ENCODE data around the gene MPPED2. TPM values are rescaled to one million over a fixed set of nuclear protein-coding genes. Genes with fewer than 3 reads are reported as not detected.

The MPPED2 gene
- total RNA-seq, 1 experiment from 2014 or later, result not detected

DNA sequence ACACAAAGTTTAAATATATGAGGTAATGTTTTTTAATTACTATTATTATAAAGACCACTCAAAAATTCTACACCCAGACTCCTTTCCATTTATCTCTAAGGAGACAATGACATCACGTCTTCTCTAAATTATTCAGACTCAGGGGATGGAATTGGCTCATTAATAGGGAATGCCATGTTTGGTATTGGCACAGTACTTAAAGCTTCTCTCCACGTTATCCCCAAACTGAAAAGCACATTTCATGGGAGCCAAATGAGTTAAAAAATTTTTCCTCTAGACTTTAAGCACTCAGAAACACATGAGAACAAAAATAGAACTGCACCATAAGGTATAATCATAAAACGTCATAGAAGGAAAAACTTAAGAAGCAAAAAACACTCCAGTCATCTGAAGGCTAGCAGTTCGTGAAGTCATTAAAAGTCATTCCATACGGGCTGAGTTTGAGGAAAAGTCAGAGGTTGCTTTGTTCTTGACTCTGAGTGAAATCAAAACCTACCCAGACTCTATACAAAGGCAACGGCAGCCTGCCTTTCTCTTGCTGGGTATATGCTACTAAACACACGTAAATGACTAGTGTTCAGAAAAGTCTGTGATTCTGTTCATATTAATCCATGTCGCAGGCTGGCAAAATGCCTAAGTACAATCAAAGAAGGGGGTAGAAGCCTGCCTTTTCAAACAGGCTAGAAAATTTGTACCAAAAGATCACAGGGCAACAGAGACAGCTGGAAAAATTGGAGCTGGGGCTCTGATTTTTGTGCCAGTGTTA, 8.7 kb upstream of the MPPED2 start:
- H2AFZ ChIP-seq (ENCODE audit: low read depth, low read length, poor library complexity, severe bottlenecking), result no peak overlapping the region
- H3K27ac ChIP-seq (ENCODE audit: low read depth, low read length), result no peak overlapping the region
- no peaks in the 10 kb centered on the region for H3K79me2 ChIP-seq (ENCODE audit: insufficient read depth, low read length)
- TF ChIP-seq ZBTB33 (IDR thresholded peaks at IDR 0.05; ENCODE audit: extremely low read depth, insufficient replicate concordance, low read length) (no peak), YY1 (IDR thresholded peaks at IDR 0.05; ENCODE audit: extremely low read depth, insufficient replicate concordance, low read depth, low read length) (no peak), ATF3 (IDR thresholded peaks at IDR 0.05) (no peak), EZH2phosphoT487 (IDR thresholded peaks at IDR 0.05; ENCODE audit: borderline replicate concordance) (no peak), ELF1 (IDR thresholded peaks at IDR 0.05; ENCODE audit: borderline replicate concordance, low read depth) (no peak), CBX3 (IDR thresholded peaks at IDR 0.05; ENCODE audit: low read depth) (no peak), JUND (IDR thresholded peaks at IDR 0.05) (no peak), EZH2 (IDR thresholded peaks at IDR 0.05) (no peak), TCF7L2 (IDR thresholded peaks at IDR 0.05; ENCODE audit: borderline replicate concordance, extremely low read depth, insufficient read depth, insufficient read length) (no peak), MAX (IDR thresholded peaks at IDR 0.05) (no peak), FOSL1 (IDR thresholded peaks at IDR 0.05; ENCODE audit: low read depth) (no peak), POLR2A (IDR thresholded peaks at IDR 0.05; ENCODE audit: borderline replicate concordance, extremely low read depth, insufficient read depth, insufficient read length) (no peak), SIN3A (IDR thresholded peaks at IDR 0.05; ENCODE audit: low read depth) (no peak), CEBPB (IDR thresholded peaks at IDR 0.05; ENCODE audit: low read depth) (no peak)
- TF ChIP-seq, protein P1, sequence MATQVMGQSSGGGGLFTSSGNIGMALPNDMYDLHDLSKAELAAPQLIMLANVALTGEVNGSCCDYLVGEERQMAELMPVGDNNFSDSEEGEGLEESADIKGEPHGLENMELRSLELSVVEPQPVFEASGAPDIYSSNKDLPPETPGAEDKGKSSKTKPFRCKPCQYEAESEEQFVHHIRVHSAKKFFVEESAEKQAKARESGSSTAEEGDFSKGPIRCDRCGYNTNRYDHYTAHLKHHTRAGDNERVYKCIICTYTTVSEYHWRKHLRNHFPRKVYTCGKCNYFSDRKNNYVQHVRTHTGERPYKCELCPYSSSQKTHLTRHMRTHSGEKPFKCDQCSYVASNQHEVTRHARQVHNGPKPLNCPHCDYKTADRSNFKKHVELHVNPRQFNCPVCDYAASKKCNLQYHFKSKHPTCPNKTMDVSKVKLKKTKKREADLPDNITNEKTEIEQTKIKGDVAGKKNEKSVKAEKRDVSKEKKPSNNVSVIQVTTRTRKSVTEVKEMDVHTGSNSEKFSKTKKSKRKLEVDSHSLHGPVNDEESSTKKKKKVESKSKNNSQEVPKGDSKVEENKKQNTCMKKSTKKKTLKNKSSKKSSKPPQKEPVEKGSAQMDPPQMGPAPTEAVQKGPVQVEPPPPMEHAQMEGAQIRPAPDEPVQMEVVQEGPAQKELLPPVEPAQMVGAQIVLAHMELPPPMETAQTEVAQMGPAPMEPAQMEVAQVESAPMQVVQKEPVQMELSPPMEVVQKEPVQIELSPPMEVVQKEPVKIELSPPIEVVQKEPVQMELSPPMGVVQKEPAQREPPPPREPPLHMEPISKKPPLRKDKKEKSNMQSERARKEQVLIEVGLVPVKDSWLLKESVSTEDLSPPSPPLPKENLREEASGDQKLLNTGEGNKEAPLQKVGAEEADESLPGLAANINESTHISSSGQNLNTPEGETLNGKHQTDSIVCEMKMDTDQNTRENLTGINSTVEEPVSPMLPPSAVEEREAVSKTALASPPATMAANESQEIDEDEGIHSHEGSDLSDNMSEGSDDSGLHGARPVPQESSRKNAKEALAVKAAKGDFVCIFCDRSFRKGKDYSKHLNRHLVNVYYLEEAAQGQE (IDR thresholded peaks at IDR 0.05; ENCODE audit: low read depth), result no peak
- H3K4me3 ChIP-seq (replicated peaks in 1 of 2; ENCODE audit: low read depth in 1 of 2, low read length in 2 of 2), result no peak overlapping the region
- no peak overlapping the region for H3K4me2 ChIP-seq (ENCODE audit: low read length)
- no peak for ATAC-seq
- H4K20me1 ChIP-seq (ENCODE audit: insufficient read depth), result no peaks in the 10 kb centered on the region
- peaks cover 8% of the 10 kb centered on the region for H3K27me3 ChIP-seq (ENCODE audit: insufficient read depth, low read length)
- no peaks in the 10 kb centered on the region for H3K4me1 ChIP-seq (ENCODE audit: control insufficient read depth in 1 of 2, insufficient read depth in 2 of 2, low read length in 2 of 2)
- H3K36me3 ChIP-seq (ENCODE audit: control insufficient read depth in 1 of 2, insufficient read depth in 2 of 2, low read length in 2 of 2), result no peaks in the 10 kb centered on the region
- ChIA-PET POLR2A (no interaction called here), CTCF (no interaction called here), RAD21 (ENCODE audit: low non-redundant PET in 1 of 2, low total read pairs in 2 of 2, uncharacterized antibody in 2 of 2, unreplicated experiment in 2 of 2) (no interaction called here)
- no TSS peak for BruUV-seq (replicated peaks)
- intact Hi-C loops (cut with micrococcal nuclease), result no loop called here
- H3K9ac ChIP-seq (ENCODE audit: low read length), result no peak overlapping the region
- no peaks in the 10 kb centered on the region for H3K9me2 ChIP-seq (ENCODE audit: insufficient read depth)
- no peaks in the 10 kb centered on the region for H3K9me3 ChIP-seq (ENCODE audit: control insufficient read depth in 1 of 2, insufficient read depth in 1 of 2, low read depth in 1 of 2, low read length in 2 of 2)
- DNase-seq (ENCODE audit: low read depth, low spot score), result no peak
